ENCODE data around the gene FASN.

The FASN gene

GRCh38 chr17:82101301-82101715 is 3.3 kb upstream of the FASN start:
- FAIRE-seq: no peak

GRCh38 chr17:82100502-82101298 is 2.7 kb upstream of the FASN start:
- FAIRE-seq: no peak

DNA sequence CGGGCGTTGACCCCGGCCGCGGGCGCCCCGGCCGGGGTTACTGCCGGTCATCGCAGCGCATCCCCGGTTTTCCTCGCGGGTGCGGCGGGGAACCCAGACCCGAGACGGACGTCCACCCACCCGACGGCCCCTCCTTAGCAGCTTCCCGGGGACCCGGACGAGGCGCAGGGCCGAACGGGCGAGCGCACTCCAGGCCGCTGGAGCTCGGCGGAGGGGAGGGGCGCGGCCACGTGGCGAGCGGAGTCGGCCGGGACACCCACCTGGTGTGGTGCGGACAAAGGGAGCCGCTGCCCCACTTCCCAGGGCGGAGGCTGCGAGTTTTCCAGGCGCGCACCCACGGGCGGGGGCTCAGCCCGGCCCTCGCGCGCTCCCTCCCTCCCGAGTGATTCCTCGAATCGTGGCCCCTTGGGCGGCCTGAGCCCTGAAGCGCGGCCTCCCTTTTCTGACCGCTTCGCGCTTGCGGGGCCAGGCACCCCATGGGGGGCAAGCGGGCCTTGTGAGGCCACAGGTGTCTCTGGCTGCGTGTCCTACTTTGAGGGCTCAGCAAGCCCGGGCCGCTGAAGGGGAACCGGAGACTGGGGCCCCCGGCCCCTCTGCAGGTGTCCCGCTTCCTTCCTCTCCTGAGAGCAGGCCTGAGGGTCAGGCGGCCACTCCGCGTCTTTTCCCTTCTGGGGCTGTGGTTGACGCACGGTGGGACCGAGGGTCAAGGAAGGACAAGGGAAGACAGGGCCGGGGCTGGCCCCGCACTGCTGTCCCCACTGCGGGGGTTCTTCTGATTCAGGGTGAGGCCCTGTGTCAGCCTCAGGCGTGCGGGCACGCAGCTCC is 1.1 kb upstream of the FASN start:
- FAIRE-seq: no peak

- FAIRE-seq: no peak
These were observed 192 bp downstream of the FASN start for GRCh38 chr17:82097919-82098168.

- FAIRE-seq: no peak
These were observed 685 bp downstream of the FASN start for GRCh38 chr17:82097184-82097918.

- no peak for FAIRE-seq
These were observed 1.3 kb downstream of the FASN start for GRCh38 chr17:82096709-82097183.

DNA sequence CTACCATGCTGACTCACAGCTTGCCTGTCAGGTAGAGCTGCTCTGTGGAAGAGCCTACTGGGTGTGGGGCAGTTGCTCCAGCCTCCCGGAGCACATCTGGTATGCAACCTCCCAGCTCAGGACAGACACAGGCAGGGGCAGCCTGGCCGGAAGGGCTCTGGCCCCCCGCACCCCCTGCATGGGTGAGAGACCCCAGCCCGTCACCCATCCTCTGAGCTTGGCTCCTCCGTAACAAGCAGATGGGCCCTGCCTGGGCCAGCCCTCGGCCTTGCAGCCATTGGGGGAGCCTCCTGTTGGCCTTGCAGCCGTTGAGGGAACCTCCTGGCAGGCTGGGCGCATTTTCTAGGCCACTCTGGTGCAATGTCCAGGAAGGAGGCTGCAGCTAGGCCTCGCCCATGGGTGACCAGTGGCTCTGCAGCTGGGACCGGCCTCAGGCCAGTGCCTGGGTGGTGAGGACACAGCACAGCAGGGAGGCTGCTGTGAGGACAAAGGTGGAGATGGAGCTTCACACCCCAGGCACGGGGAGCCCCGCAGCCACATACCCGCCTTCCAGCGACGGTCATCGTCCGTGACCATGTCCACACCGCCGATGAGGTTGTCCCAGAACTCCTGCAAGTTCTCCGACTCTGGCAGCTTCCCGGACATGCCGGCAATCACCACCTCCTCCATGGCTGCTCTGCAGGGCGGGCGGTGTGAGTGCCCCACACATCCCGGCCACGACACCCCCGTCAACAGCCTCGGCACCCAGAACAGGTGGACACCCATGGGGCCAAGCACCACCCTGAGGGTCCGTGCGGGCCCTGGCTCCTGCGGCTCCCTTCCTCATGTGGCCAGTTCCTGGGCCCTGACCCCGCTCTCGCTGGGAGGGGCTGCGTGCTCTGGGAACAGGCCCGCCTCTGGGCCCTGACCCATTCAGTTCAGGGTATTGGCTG is 2.0 kb downstream of the FASN start:
- FAIRE-seq: no peak

DNA sequence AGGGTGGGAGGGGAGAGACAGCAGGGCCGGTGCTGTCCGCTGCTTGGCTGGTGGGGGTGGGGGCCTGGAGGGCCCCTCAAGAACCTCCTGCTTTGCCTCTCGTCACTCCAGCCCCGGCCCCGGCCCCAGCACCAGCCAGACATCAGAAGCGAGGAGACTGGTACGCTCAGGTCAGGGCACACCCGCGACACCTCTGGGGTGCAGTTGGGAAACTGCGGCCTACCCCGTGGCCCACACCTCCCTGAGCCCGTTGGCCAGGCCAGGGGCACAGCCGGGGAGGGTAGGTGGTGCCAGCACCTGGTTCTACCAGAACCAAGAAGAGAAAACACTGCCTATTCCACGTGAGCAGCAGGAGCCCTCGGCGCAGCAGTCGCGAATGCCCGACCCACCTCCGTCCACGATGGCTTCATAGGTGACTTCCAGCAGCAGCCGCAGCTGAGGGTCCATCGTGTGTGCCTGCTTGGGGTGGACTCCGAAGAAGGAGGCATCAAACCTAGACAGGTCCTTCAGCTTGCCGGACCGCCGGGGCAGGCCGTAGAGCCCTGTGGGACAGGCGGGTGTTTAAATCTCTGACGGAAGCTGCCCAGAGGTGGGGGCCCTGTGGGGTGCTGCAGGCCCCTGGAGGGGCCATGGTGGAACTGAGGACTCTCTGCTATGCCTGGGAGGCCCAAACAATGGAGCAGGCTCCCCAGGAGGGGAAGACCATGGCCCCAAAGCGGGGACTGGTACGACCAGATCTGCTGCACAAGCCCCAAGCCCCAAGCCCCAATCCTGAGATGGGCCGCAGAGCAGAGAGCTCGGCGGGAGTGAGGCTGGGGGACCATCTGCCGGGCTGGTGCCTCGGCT is 2.9 kb downstream of the FASN start:
- no peak for FAIRE-seq

GRCh38 chr17:82092995-82093751 is 4.9 kb downstream of the FASN start:
- FAIRE-seq: no peak

GRCh38 chr17:82092628-82092994 is 5.4 kb downstream of the FASN start:
- no peak for FAIRE-seq

DNA sequence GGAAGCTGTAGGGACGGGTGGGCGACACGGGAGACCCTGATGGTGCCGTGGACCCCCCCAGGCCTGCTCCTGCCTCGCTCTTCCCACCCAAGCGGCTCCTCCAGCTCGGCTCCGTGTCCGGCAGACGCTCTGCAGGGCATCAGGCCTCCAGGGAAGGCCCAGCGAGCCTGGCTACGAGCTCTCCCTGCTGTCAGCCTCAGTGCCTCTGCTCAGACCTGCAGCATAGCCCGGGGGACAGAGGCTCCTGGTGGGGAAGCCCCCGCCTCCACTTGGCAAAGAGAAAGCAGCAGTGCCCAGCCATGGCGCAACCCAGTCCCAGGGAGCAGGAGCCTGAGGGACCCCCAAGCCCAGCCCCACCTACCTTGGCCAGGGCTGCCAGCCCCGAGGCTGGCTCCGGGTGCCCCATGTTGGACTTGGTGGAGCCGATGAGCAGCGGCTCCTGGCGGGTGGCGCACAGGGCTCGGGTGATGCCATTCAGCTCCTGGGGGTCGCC is 5.9 kb downstream of the FASN start:
- no peak for FAIRE-seq

GRCh38 chr17:82091264-82092066 is 6.6 kb downstream of the FASN start:
- no peak for FAIRE-seq

DNA sequence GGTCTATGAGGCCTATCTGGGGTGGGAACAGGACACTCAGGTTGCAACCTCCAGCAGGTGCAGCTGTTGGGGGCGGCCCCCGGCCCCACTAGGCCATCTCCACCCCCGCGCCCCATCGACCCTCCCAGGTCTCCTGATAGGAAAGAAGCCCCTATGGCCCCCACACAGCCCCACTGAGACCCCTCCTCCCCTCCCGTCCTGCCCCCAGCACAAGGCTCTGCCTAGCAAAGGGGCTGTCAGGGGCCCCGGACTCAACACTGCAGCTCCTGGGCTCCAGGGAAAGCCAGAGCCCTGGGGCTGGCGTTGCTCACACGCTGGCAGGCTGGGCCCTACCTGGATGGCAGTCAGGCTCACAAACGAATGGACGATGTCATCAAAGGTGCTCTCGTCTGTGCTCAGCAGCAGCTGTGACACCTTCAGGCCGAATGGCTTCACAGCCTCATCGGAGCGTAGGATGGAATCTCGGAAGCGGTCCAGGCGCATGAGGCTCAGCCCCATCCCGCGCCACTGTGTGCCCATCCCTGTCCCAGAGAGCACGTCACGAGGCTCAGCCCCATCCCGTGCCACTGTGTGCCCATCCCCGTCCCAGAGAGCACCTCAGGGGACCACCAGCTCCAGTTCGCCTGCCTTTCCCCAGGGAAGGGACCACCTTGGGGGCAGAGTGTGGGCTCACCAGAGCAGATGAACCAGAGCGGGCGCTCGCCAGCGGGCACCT is 7.3 kb downstream of the FASN start:
- FAIRE-seq: no peak

- no peak for FAIRE-seq
These were observed 8.1 kb downstream of the FASN start for GRCh38 chr17:82089723-82090548.

DNA sequence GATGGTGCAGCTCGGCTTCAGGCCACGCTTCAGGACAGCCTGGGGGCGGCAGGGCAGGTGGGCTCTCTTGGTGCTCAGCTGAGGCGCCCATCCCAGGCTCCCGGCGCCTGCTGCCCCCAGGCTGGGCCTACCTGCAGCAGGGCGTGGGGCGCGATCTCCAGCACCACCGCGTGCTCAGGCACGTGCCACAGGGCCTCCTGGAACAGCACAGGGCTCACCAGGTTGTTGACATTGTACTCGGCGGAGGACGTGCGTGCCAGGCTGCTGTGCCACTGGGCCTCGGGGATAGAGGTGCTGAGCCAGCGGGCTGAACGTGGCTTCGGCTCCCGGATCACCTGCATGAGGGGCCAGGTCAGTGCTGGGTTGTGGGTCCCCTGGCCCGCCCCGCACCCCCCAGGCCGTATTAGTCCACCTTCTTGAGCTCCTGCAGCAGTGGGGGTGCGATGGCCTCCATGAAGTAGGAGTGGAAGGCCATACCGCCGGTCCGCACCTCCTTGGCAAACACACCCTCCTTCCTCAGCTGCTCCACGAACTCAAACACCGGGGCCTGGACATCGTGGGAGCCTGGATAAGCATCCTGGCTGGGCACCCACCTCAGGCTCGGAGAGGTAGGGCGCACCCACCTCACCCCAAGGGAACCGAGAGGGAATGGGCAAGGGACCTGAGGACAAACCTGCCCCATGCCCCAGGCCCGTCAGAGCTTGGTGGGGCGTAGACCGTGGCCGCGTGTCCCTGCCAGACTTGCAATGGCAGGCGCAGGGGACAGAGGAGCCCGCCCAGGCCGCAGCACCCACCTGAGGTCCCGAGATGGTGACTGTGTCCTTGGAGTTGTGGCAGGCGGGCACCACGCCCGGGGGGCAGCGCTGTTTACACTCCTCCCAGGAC is 9.0 kb downstream of the FASN start:
- no peak for FAIRE-seq

GRCh38 chr17:82087961-82088837 is 9.8 kb downstream of the FASN start:
- no peak for FAIRE-seq
